SK-N-SH (cell line): ENCODE measurements around the gene OR2K2. TPM values are rescaled to one million over a fixed set of nuclear protein-coding genes. Genes with fewer than 3 reads are reported as not detected.

Experiments used
- CTCF ChIA-PET: fragments of 300-600, 350-600 bp; formaldehyde crosslinking; extraction: SDS; loops from one replicate; lab custom pipeline; 2021; lab: Yijun Ruan, JAX
- POLR2A ChIA-PET: fragments of 350-600 bp; sonication (Branson Sonifier 250); formaldehyde crosslinking; extraction: SDS; loops from one replicate; lab custom pipeline; 2020; ENCODE audit warnings: antibody characterized with exemption, inconsistent platforms; lab: Yijun Ruan, JAX
- DNase-seq: peaks from one replicate; pipeline ENCODE4 v3.0.0; 2012
- H2AFZ ChIP-seq: fragments of 200-600 bp; sonication (generic); 2 replicates; pipeline ENCODE4 v1.8.1; 2016; ENCODE audit warnings: antibody characterized with exemption, mild to moderate bottlenecking, low read depth
- H3F3A ChIP-seq: fragments of 200-600 bp; sonication (generic); replicated peaks from 2 replicates; pipeline ENCODE3; 2016; ENCODE audit warnings: antibody characterized with exemption, mild to moderate bottlenecking; ENCODE audit not compliant: insufficient read depth
- H3K27ac ChIP-seq, 2 experiments: fragments of 200-500 bp in 1 of 2; fragments of 200-600 bp in 1 of 2; sonication (Bioruptor generic) in 1 of 2; sonication (generic), shearing (Covaris generic) in 1 of 2; 2 replicates each; pipeline versions ENCODE4 v1.5.1 to v1.6.1; 2014 to 2016; ENCODE audit warnings: low read depth in 2 of 2, inconsistent platforms in 1 of 2, low read length in 1 of 2, mild to moderate bottlenecking in 1 of 2, mixed read lengths in 1 of 2
- H3K27me3 ChIP-seq: fragments of 200-600 bp; sonication (generic), shearing (Covaris generic); 2 replicates; pipeline ENCODE4 v1.6.1; 2016; ENCODE audit warnings: mixed run types; ENCODE audit not compliant: insufficient read depth
- H3K36me3 ChIP-seq, 2 experiments: fragments of 200-500 bp in 1 of 2; fragments of 200-600 bp in 1 of 2; sonication (Bioruptor generic) in 1 of 2; sonication (generic) in 1 of 2; replicated peaks in 1 of 2; 2 replicates each; pipeline versions ENCODE3 to v1.5.1; 2014 to 2016; ENCODE audit warnings: low read length in 1 of 2, mild to moderate bottlenecking in 1 of 2; ENCODE audit not compliant: insufficient read depth in 2 of 2, control insufficient read depth in 1 of 2
- H3K4me1 ChIP-seq, 2 experiments: fragments of 200-500 bp in 1 of 2; fragments of 200-600 bp in 1 of 2; sonication (Bioruptor generic) in 1 of 2; sonication (generic), shearing (Covaris generic) in 1 of 2; 2 replicates each; pipeline versions ENCODE4 v1.5.1 to v1.6.1; 2014 to 2016; ENCODE audit warnings: low read depth in 1 of 2, low read length in 1 of 2, mixed run types in 1 of 2; ENCODE audit not compliant: insufficient read depth in 2 of 2, control insufficient read depth in 1 of 2
- H3K4me2 ChIP-seq: fragments of 200-600 bp; sonication (generic), shearing (Covaris generic); 2 replicates; pipeline ENCODE4 v1.6.1; 2017; ENCODE audit warnings: mixed run types
- H3K4me3 ChIP-seq, 2 experiments: fragments of 200-500 bp in 1 of 2; fragments of 200-600 bp in 1 of 2; sonication (Bioruptor generic) in 1 of 2; sonication (generic), shearing (Covaris generic) in 1 of 2; 2 replicates each; pipeline versions ENCODE4 v1.5.1 to v1.8.1; 2014 to 2016; ENCODE audit warnings: low read depth in 2 of 2, inconsistent platforms in 1 of 2, low read length in 1 of 2, mild to moderate bottlenecking in 1 of 2, mixed read lengths in 1 of 2, moderate library complexity in 1 of 2
- H3K79me2 ChIP-seq: fragments of 200-600 bp; sonication (generic); 2 replicates; pipeline ENCODE4 v1.8.1; 2017; ENCODE audit warnings: mild to moderate bottlenecking; ENCODE audit not compliant: insufficient read depth
- H3K9ac ChIP-seq: fragments of 200-600 bp; sonication (generic); 2 replicates; pipeline ENCODE4 v1.6.1; 2017; ENCODE audit warnings: mixed run types
- H3K9me2 ChIP-seq: fragments of 200-600 bp; sonication (generic); 2 replicates; pipeline ENCODE4 v1.6.1; 2017; ENCODE audit warnings: mixed run types
- H3K9me3 ChIP-seq: fragments of 200-600 bp; sonication (generic); 2 replicates; pipeline ENCODE4 v1.6.1; 2017; ENCODE audit warnings: mixed run types, mild to moderate bottlenecking, moderate library complexity
- H4K20me1 ChIP-seq: fragments of 200-600 bp; sonication (generic); 2 replicates; pipeline ENCODE4 v1.6.1; 2017; ENCODE audit warnings: mild to moderate bottlenecking, mixed run types; ENCODE audit not compliant: insufficient read depth
- CHD2 ChIP-seq: fragments of 150-350 bp; IDR thresholded peaks from 2 replicates; pipeline ENCODE4 v1.6.1; 2018; ENCODE audit warnings: low read length; ENCODE audit not compliant: partially characterized antibody
- ELF1 ChIP-seq: IDR thresholded peaks from 2 replicates; pipeline ENCODE4 v1.4.0; 2012
- EP300 ChIP-seq, 2 experiments: IDR thresholded peaks; 2 replicates each; pipeline versions ENCODE4 v1.4.0 to v1.6.1; 2012; ENCODE audit warnings: borderline replicate concordance in 1 of 2, low read depth in 1 of 2, low read length in 1 of 2
- EZH2phosphoT487 ChIP-seq: fragments of 200-600 bp; sonication (generic); IDR thresholded peaks from 2 replicates; pipeline ENCODE4 v1.6.1; 2017; ENCODE audit warnings: low read depth, mixed run types, mild to moderate bottlenecking, antibody characterized with exemption, moderate library complexity, borderline replicate concordance
- FOSL2 ChIP-seq: IDR thresholded peaks from 2 replicates; pipeline ENCODE4 v1.4.0; 2012; ENCODE audit warnings: low read depth, mild to moderate bottlenecking, moderate library complexity, borderline replicate concordance
- GABPA ChIP-seq: IDR thresholded peaks from 2 replicates; pipeline ENCODE4 v1.4.0; 2012; ENCODE audit warnings: low read depth, mild to moderate bottlenecking
- MEF2A ChIP-seq: IDR thresholded peaks from 2 replicates; pipeline ENCODE4 v1.4.0; 2012; ENCODE audit warnings: low read depth, borderline replicate concordance
- PBX3 ChIP-seq: IDR thresholded peaks from 2 replicates; pipeline ENCODE4; 2012
- RCOR1 ChIP-seq: fragments of 150-350 bp; IDR thresholded peaks from 2 replicates; pipeline ENCODE4 v1.6.1; 2017; ENCODE audit warnings: antibody characterized with exemption, low read length
- RFX5 ChIP-seq: IDR thresholded peaks from 2 replicates; pipeline ENCODE4 v1.6.1; 2012; ENCODE audit warnings: mild to moderate bottlenecking, improper control_type of control experiment, low read length
- RXRA ChIP-seq: IDR thresholded peaks from 2 replicates; pipeline ENCODE4 v1.4.0; 2012; ENCODE audit warnings: low read depth, mild to moderate bottlenecking, borderline replicate concordance
- SIN3A ChIP-seq: IDR thresholded peaks from 2 replicates; pipeline ENCODE4 v1.6.1; 2012; ENCODE audit warnings: low read depth, mild to moderate bottlenecking, low read length, moderate library complexity, borderline replicate concordance
- SMC3 ChIP-seq: IDR thresholded peaks from 2 replicates; pipeline ENCODE4 v1.6.1; 2012; ENCODE audit warnings: low read depth, low read length, improper control_type of control experiment
- TAF1 ChIP-seq: IDR thresholded peaks from 2 replicates; pipeline ENCODE4 v1.6.1; 2012; ENCODE audit warnings: low read depth, mild to moderate bottlenecking, low read length, moderate library complexity, borderline replicate concordance
- TEAD4 ChIP-seq: IDR thresholded peaks from 2 replicates; pipeline ENCODE4 v1.4.0; 2012; ENCODE audit warnings: mild to moderate bottlenecking, borderline replicate concordance; ENCODE audit not compliant: insufficient read depth
- WGBS: methylation state at CpG from one replicate; pipeline ENCODE4 v1.1.6; 2017; ENCODE audit warnings: low lambda C conversion rate; 5-methylcytosine and 5-hydroxymethylcytosine counted together
- polyA plus RNA-seq, 3 experiments: library from polyadenylated mRNA; depleted of rRNA; stranded (reverse); fragments of >200 nt; gene quantifications; 2 replicates each; pipeline ENCODE4 v1.2.3, GENCODE V29; 2012
- TF ChIP-seq, protein P1 (sequence below): IDR thresholded peaks from 2 replicates; pipeline ENCODE4 v1.4.0; 2012; ENCODE audit warnings: low read depth
- TF ChIP-seq, protein P2 (sequence below): IDR thresholded peaks from 2 replicates; pipeline ENCODE4 v1.4.0; 2012; ENCODE audit warnings: low read depth, borderline replicate concordance
- TF ChIP-seq, protein P3 (sequence below): fragments of 150-350 bp; IDR thresholded peaks from 2 replicates; pipeline ENCODE4 v1.6.1; 2017; ENCODE audit warnings: antibody characterized with exemption, low read length, low read depth, borderline replicate concordance
- TF ChIP-seq, protein P4 (sequence below): fragments of 150-350 bp; IDR thresholded peaks from 2 replicates; pipeline ENCODE4 v1.6.1; 2016; ENCODE audit warnings: mild to moderate bottlenecking, low read depth, low read length

Gene OR2K2
- polyA plus RNA-seq, 1 of the 3 experiments (the other 2 are of a cell fraction), result not detected

DNA sequence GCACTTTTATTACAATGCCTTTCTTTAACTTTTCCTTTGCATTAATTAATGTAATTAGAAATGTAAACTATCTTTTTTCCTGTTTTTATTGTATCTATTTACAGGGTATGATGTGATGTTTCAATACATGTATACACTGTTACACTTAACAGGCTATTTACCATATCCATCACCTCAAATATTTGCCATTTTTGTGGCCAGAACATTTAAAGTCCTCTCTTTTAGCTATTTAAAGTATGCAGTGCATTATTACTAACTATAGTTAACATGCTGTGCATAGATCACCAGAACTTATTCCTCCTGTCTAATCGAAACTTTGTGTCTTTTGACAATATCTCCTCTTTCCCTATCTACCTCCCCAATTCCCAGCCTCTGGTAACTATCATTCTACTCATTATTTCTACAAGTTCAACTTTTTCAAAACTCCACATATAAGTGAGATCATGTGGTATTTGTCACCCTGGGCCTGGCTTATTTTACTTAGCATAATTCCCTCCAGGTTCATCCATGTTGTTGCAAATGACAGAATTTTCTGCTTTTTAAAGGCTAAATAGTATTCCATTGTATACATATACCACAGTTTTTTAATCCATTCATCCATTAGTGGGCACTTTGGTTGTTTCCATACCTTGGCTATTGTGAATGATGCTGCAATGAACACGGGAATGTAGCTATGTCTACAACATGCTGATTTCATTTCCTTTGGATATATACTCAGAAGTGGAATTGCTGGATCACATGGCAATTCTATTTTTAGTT, 32.8 kb downstream of the OR2K2 start:
- Histone ChIP-seq H3K4me1 (peaks cover 0 to 3% of the 10 kb centered on the region in 2 experiments; a peak in 2 of 4 replicates), H2AFZ (no peak overlapping the region), H3K79me2 (no peaks in the 10 kb centered on the region), H3K9ac (no peak overlapping the region), H3K36me3 (no peaks in the 10 kb centered on the region), H3K27me3 (no peaks in the 10 kb centered on the region), H3K9me3 (no peaks in the 10 kb centered on the region), H3K4me2 (no peak overlapping the region), H3K9me2 (no peaks in the 10 kb centered on the region), H3F3A (no peaks in the 10 kb centered on the region), H3K4me3 (no peak overlapping the region), H3K27ac (no peak overlapping the region), H4K20me1 (no peaks in the 10 kb centered on the region)
- CTCF ChIA-PET, result interaction anchor here (1.7 to 2.6 kb wide), 2 partner anchors 262 to 1114 kb away, joined by 4 to 22 read pairs; no protein-coding TSS in a partner anchor
- 72% methylated on average over 2 of the region's 2 CpGs for WGBS
- TF ChIP-seq FOSL2 (no peak), GABPA (no peak), EZH2phosphoT487 (no peak), RFX5 (no peak), CHD2 (no peak), EP300 (IDR thresholded peaks at IDR 0.05; ENCODE audit: borderline replicate concordance in 1 of 2, low read depth in 1 of 2, low read length in 1 of 2) (no peak), SMC3 (no peak), MEF2A (no peak), RXRA (no peak)
- TF ChIP-seq, protein P1, sequence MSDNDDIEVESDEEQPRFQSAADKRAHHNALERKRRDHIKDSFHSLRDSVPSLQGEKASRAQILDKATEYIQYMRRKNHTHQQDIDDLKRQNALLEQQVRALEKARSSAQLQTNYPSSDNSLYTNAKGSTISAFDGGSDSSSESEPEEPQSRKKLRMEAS, result no peak
- no peak for DNase-seq
- POLR2A ChIA-PET, result no interaction called here

DNA sequence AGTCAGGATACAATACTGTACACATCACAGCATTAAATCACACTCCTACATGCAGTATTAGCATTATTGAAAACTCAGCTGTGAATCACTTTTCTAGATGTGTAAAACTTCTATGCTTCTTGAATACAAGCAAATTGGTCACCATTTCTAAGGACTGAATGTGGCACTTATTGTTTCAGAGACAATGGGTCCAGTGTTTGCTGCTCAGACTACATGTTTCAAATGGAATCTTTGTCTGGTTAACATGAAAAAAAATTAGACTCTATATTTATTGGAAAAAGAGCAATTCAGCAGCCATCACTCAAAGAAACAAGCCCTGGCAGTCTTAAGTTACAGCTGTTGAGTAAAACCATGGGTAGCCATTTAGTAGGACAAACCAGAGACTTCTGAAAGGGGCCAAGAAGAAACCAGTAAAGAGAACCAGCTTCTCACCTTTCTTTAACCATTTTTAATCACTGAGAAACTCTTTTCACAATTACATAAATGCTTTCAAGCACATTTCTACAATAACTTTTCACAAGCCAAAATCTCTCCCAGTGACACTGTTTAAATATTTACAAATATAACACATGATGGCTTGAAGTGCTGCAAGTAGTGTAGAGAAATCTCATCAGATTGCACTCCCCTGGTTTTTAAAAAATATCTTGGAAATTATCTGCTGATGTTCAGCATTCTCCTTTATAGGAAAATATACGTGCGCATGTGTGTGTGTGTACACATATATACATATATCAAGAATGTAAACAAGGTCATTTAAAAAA, 35.2 kb downstream of the OR2K2 start:
- no peaks in the 10 kb centered on the region for H3K36me3 ChIP-seq
- H2AFZ ChIP-seq, result no peak overlapping the region
- no peak overlapping the region for H3K27ac ChIP-seq
- no peaks in the 10 kb centered on the region for H3F3A ChIP-seq
- ChIA-PET CTCF (interaction anchor here (1.6 kb wide), 1 partner anchor 656 kb away, joined by 3 read pairs; no protein-coding TSS in a partner anchor), POLR2A (no interaction called here)
- no peaks in the 10 kb centered on the region for H4K20me1 ChIP-seq
- DNase-seq, result no peak
- no peak overlapping the region for H3K4me2 ChIP-seq
- H3K27me3 ChIP-seq, result no peaks in the 10 kb centered on the region
- H3K79me2 ChIP-seq, result no peaks in the 10 kb centered on the region
- no peaks in the 10 kb centered on the region for H3K9me3 ChIP-seq
- no peaks in the 10 kb centered on the region for H3K9me2 ChIP-seq
- H3K4me3 ChIP-seq, result no peak overlapping the region
- WGBS, result 98% methylated on average over 2 of the region's 2 CpGs
- peaks cover 0 to 3% of the 10 kb centered on the region in 2 experiments; a peak in 2 of 4 replicates for H3K4me1 ChIP-seq
- no peak overlapping the region for H3K9ac ChIP-seq
- TF ChIP-seq, protein P2, sequence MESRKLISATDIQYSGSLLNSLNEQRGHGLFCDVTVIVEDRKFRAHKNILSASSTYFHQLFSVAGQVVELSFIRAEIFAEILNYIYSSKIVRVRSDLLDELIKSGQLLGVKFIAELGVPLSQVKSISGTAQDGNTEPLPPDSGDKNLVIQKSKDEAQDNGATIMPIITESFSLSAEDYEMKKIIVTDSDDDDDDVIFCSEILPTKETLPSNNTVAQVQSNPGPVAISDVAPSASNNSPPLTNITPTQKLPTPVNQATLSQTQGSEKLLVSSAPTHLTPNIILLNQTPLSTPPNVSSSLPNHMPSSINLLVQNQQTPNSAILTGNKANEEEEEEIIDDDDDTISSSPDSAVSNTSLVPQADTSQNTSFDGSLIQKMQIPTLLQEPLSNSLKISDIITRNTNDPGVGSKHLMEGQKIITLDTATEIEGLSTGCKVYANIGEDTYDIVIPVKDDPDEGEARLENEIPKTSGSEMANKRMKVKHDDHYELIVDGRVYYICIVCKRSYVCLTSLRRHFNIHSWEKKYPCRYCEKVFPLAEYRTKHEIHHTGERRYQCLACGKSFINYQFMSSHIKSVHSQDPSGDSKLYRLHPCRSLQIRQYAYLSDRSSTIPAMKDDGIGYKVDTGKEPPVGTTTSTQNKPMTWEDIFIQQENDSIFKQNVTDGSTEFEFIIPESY, result no peak
- TF ChIP-seq PBX3 (no peak), ELF1 (no peak), FOSL2 (no peak), RCOR1 (no peak), GABPA (no peak), SIN3A (no peak), TEAD4 (no peak), TAF1 (no peak), EP300 (IDR thresholded peaks at IDR 0.05; ENCODE audit: borderline replicate concordance in 1 of 2, low read depth in 1 of 2, low read length in 1 of 2) (no peak), RFX5 (no peak)
- TF ChIP-seq, protein P3, sequence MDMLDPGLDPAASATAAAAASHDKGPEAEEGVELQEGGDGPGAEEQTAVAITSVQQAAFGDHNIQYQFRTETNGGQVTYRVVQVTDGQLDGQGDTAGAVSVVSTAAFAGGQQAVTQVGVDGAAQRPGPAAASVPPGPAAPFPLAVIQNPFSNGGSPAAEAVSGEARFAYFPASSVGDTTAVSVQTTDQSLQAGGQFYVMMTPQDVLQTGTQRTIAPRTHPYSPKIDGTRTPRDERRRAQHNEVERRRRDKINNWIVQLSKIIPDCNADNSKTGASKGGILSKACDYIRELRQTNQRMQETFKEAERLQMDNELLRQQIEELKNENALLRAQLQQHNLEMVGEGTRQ, result no peak
- TF ChIP-seq, protein P4, sequence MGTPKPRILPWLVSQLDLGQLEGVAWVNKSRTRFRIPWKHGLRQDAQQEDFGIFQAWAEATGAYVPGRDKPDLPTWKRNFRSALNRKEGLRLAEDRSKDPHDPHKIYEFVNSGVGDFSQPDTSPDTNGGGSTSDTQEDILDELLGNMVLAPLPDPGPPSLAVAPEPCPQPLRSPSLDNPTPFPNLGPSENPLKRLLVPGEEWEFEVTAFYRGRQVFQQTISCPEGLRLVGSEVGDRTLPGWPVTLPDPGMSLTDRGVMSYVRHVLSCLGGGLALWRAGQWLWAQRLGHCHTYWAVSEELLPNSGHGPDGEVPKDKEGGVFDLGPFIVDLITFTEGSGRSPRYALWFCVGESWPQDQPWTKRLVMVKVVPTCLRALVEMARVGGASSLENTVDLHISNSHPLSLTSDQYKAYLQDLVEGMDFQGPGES, result no peak
